HG03558 (cell line): ENCODE measurements around the gene RMDN2.
"Not testable (repeated sequence)": the region's sequence is repeated elsewhere in the genome, so short reads cannot be mapped to it uniquely, and the experiment has no call there.

Experiments
- ATAC-seq: cut with Tn5 transposase; IDR thresholded peaks from one replicate; pipeline ENCODE4 v1.9.1; 2021; ENCODE audit warnings: moderate number of reproducible peaks; ENCODE audit not compliant: unreplicated experiment; ENCODE audit errors: extremely low read depth

RMDN2 gene

DNA sequence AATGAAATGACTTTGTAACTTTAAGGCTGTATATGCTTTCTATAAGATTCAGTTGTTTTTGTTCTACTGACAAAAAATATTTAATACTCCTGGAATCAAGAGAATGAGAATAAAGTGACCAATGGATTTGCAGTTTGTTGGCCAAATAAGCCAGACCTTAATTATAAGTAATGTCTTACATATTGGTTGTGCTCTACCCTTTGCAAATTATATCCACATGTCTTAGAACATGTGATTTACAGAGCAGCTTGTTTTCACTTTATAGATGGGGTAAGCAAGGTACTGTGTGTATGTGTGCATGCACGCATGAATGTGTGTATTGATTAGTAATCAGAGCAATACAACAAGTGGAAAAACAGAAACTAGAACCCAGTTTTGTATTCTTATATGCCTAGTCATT, 59.1 kb downstream of the RMDN2 start:
- no peak for ATAC-seq

DNA sequence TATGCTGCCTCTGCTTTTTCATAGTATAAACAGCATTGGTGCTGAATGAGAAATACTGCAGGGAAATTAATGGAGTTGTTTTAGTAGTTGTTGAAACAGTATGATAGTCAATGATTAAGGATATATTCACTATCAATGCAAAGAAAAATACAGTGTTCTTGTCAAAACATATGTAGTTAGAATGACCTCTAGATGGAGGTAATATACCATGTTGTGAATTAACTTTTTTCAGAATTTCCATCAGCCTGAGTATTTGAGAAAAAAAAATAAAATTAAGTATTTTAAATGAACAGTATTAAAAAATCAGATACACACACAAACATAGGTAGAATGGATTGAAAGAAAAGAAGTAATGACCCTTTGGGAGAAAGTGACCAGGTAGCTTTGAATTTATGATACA, 59.5 kb downstream of the RMDN2 start:
- ATAC-seq = no peak

DNA sequence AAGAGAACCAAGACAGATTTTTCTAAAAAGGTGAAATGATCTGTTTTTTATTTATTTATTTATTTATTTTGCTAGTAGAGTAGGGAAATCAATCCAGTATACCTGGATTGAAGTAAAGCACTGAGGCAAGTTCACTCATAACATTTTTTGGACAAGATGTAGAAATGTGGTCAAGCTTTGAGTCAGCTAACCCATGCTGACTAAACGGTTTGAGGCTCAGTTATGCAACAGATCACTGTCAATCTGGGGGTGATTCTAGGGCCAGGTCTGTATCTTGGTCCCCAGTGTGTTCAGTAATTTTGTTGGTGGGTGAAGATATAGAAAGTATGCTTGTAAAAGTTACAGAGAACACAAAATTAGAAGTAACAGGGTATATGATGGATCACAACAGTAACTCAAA, 60.2 kb downstream of the RMDN2 start:
- no peak for ATAC-seq

DNA sequence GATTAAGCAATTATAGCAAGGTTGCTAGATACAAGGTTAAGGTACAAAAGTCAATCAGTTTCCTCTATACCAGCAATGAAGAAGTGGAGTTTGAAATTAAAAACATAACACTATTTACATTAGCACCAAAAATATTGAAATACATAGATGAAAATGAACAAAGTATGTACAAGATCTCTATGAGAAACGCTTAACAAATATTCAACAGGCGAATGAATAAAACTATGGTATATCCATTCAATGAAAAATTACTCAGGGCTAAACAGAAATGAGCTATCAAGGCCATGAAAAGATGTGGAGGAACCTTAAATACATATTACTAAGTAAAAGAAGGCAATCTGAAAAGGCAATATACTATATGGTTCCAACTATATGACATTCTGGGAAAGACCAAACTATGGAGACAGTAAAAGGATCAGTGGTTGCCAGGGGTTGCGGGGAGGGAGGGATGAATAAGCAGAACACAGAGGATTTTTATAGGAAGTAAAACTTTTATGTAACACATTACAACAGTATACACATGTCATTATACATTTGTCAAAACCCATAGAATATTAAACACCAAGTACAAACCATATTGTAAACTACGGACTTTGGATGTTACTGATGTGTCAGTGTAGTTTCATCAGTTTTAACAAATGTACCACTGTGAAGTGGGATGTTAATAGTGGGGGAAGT, 62.1 kb downstream of the RMDN2 start:
- ATAC-seq = no peak

DNA sequence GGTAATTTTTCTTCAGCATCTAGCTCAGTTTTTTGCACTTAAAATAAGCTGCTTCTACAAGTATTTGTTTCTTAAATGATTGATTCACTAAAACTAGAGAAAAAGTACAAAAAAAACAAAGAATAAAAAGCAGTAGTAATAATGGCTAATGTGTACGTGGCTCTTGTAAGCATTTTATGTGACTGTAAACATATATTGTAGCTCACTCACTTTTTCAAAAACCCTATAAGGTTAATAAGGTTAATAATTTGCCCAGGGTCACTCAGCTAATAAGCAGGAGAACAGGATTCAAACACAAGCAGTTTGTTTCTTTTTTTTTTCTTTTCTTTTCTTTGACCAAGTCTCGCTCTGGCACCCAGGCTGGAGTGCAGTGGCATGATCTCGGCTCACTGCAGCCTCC, 67.5 kb downstream of the RMDN2 start:
- ATAC-seq = no peak

DNA sequence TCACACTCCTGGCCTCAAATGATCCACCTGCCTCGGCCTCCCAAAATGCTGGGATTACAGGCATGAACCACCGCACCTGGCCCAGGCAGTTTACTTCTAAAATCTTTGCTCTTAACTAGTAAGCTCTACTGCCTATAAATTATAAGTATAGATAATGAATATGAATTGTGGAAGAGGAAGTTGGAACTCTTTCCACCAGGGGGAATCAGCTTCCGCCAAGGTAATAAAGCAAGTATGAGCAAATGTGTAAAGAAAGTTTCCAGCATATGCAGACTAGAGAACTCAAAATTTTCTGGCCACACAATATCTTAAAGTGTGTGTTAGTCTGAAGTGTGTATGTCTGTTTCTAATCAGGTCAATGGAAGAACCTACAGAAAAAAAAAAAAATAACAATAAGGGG, 68.1 kb downstream of the RMDN2 start:
- no peak for ATAC-seq

DNA sequence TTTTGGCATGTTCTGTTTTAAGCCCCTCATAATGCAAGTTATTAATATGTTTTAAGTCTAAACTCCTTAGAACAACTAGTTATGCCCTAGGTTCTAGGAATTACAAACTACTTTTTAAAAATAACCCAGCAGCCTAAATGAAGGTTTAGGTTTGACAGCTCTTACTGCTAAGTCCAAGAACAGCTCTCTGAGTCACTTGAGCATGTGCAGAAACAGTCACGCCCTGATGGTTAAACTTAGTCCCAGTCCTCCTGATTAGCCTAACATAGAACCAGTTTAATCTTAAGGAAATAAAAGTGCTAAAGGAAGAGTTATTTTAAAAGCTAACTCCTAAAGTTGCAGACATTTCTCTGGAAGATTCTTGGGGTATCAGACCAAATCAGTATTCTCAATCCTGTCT, 72.5 kb downstream of the RMDN2 start:
- no peak for ATAC-seq

DNA sequence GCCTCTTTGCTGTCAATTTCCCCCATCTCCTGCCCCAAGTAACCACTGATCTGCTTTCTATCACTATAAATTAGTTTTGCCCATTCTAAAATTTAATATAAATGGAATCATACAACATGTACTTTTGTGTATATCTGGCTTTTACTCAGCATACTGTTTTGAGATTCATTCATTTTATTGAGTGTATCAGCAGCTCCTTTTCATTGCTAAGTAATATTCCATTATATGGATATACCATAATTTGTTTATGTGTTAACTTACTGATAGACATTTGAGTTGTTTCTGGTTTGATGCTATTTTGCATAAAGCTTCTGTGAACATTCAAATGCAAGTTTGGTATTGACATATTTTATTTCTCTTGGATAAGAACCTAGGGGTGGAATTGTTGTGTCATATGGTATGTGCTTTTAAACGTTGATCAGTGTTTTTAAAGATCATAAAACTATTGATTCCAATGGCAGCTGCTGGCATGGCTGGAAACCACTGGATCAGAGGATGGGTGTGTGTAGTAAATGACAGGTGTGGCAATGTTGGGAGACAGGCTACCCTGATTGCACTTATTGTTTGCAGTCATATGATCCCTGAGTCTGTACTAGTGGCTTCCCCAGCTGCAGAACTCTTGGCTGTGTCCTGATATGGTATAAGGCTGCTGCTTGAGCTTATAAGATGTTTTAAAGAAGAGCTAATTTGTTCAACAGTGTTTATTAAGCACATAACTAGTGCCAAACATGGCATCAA, 75.6 kb downstream of the RMDN2 start:
- ATAC-seq = no peak

DNA sequence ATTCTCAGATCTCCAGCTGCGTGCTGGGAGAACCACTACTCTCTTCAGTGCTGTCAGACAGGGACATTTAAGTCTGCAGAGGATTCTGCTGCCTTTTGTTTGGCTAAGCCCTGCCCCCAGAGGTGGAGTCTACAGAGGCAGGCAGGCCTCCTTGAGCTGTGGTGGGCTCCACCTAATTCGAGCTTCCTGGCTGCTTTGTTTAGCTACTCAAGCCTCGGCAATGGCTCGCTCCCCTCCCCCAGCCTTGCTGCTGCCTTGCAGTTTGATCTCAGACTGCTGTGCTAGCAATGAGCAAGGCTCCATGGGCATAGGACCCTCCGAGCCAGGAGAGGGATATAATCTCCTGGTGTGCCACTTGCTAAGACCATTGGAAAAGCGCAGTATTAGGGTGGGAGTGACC, 85.1 kb downstream of the RMDN2 start:
- not testable (repeated sequence) for ATAC-seq

DNA sequence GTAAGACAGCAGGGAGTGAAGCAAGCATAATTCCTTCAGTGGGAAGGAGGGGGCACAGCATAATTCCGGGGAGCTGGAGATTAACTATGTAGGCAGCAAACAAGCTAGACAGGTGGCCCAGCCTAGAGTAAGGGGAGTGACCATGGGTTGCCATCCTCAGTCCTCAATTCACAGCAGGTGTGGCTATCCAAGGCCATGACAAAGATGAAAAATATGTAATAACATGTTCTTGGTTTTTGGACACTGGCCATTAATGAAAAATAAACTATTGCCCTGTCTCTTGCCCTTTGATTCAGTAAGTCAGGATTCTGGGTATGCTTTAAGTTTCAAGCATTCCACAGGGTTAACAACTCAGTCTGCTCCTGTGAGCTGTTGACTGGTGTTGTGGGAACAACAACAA, 85.9 kb downstream of the RMDN2 start:
- ATAC-seq = no peak

DNA sequence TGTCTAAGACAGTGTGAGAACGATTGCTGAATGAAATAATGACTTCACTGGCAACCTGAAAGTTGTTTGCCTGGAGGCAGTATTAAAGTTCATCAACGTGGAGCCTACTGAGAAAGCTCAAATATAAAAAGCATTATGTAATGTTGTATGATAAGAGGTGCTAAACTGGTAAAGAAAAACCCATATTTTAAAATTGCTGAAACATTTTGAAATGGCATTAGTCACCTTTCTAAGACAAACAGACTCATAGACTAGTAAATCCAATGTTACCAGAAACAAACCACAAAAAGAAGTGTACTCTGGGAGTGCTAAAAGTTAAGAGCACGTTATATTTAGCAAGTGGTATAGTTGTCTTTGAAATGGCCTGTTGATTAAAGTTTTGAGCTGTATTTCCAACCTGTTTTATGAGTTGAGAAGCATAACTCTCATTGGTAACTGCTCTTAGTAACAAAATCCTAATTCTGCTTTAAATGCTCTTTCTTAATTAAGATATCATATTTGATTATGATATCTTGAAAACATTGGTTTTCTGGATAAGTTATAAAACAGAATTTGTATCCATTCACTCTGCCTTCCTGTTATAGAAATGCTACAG, 88.2 kb downstream of the RMDN2 start:
- no peak for ATAC-seq

DNA sequence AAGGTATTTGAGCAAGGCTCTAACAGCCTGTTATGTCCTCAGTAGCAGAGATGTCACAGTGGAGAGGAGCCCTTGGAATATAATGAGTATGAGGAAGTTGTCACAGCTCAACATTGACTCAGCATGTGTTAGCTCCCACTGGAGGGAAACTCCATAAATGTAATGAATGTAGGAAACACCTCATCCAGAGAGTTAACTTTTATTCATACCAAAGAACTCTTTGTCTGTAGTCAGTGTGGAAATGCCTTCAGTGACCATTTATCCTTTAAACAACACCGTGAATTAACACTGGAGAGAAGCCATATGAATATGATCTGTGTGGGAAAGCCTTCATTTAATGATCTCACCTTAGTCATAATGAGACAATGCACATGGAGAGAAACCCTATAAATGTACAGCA, 91.1 kb downstream of the RMDN2 start:
- no peak for ATAC-seq

DNA sequence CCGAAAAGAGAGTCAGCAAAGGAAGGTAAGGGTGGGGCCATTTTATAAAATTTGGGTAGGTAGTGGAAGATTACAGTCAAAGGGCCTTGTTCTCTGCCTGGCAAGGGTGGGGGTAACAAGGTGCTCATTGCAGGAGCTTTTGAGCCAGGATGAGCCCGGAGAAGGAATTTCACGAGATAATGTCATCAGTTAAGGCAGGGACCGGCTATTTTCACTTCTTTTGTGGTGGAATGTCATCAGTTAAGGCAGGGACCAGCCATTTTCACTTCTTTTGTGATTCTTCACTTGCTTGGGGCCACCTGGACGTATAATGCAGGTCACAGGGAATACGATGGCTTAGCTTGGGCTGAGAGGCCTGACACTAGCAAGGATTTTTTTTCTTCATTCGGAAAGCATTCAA, 92.7 kb downstream of the RMDN2 start:
- ATAC-seq = no peak

DNA sequence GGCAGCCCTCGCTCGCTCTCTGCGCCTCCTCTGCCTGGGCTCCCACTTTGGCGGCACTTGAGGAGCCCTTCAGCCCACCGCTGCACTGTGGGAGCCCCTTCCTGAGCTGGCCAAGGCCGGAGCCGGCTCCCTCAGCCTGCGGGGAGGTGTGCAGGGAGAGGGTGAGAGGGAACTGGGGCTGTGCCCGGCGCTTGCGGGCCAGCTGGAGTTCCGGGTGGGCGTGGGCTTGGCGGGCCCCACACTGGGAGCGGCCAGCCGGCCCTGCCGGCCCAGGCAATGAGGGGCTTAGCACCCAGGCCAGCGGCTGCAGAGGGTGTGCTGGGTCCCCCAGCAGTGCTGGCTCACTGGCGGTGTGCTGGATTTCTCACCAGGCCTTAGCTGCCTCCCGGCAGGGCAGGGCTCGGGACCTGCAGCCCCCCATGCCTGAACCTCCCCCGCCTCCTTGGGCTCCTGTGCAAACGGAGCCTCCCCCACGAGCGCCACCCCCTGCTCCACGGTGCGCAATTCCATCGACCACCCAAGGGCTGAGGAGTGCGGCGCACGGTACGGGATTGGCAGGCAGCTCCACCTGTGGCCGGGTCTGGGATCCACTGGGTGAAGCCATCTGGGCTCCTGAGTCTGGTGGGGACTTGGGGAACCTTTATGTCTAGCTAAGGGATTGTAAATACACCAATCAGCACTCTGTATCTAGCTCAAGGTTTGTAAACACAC, 95.4 kb downstream of the RMDN2 start:
- not testable (repeated sequence) for ATAC-seq

DNA sequence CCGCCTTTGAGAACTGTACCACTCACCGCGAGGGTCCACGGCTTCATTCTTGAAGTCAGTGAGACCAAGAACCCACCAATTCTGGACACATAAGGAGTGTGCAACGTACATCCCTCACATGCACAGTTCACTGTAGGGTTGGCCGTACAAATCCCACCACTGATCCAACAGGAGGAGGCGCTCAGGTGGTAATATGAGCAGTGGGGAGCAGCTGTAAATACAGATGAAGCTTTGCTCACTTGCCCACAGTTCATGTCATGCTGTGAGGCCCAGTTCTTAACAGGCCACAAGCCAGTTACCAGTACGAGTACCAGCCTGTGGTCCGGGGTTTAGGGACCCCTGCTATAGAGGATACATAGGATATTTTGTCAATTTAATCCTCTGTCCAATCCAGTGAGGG, 96.5 kb downstream of the RMDN2 start:
- no peak for ATAC-seq

DNA sequence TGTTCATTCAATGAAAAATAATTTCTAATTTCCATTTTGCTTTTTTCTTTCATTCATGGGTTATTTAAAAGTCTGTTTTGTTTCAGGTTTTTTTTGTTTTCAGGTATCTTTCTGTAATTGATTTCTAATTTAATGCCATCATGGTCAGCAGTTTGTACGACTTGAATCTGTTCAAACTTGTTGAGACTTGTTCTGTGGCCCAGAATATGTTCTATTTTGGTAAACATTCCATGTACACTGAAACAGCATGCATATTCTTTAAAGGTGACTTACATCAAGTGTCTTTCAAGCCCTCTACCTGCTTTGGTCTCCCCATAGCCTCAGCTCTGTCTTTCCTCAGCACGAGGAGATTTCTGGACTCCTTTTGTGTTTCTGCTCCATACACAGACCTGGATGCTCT, 101.8 kb downstream of the RMDN2 start:
- ATAC-seq = no peak

DNA sequence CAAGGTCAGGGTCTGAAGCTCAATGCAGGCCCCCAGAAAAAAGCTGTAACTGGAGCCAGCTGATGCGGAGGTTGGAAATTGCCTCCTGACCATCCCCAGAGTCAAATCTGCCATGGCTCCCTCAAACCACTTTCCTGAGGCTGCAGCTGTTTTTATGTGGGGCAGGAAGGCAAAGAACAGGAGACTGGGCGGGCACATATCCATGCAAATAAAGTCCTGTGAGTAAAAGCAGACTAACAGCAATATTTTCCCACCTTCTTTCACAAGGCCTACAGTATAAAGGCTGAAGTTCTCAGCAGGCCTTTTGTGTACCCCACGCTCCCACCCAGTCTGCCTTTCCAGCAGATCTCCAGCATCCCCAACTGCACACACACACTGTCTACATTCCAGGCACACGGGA, 103.7 kb downstream of the RMDN2 start:
- ATAC-seq = no peak

DNA sequence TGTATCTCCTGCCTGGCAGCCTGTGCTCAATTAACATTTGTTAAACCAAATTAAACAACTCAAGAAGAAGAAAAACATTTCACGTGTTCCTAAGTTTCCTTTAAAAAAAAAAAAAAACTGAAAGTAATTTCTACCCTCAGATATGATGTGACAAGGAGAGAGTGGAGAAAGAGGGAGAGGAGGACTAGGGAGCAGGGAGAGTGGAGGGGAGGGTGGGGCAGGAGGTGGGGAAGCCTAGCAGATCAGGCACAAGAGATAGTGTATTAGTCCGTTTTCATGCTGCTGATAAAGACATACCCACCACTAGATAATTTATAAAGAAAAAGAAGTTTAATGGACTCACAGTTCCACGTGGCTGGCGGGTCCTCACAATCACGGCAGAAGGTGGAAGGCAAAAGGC, 104.4 kb downstream of the RMDN2 start:
- ATAC-seq = no peak

DNA sequence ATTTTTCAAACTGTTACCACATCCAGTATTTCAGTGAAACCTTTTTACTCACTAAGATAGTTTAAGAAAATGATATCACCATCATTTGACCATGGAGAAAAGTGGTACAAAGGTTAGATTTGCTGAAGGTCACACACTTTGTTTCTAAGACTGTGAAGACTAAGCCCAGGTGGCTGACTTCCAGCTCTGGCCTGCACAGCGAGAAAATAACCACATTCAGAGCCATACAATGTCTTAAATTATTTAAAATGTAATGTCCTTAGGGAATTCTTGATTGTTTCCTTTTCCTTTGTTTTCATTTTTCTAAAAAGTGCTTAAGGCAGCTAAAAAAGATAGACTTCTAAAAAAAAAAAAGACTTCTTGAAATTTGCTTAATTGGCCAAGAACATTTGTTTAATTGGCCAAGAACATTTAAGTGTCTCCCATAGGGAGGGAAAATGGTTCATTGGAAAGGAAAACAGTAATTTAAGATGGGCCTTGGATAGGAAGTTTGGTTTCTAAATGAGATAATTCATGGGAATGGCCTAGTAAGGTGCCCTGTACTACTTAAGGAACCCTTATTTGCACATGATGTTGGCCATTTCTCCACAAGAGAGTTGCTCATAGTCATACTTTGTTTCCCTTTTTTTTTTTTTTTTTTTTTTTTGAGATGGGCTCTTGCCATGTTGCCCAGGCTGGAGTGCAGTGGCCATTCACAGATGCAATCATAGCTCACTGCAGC, 105.7 kb downstream of the RMDN2 start:
- ATAC-seq = no peak

DNA sequence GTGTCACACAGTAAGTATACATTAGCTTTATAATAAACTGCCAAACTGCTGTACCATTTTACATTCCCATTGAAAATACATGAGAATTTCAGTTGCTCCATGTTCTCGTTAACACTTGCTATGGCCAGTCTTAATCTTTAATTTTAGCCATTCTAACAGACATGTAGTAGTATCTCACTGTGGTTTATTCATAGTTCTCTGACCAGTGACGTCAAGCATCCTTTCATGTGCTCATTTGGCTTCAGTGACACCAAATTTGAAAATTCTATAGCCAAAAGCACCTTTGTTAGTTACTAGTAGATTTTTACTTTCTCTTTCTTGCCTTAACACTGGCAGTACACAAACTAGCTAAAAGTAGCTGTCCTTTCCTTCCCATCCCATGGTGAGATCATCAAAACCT, 107.9 kb downstream of the RMDN2 start:
- ATAC-seq = no peak

DNA sequence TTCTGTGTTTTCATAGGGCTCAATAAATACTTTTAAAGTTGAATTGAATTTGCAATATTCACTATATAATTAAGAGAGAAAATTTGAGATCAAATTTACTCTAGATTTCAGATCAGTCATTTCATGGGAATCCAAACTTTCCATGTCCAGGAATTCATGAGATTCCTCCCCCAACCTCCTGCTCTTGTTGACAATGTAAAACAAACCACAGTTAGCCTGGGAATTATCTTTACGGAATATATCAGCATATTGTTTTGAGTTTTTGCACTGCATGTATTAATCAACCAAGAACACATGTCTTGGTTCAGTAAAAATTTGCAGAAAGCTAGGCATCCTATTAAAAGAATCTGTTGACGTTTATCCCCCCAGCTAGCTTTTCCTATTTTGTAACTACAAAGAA, 108.6 kb downstream of the RMDN2 start:
- no peak for ATAC-seq
